Trophoblast cell (in vitro differentiated cells and primary cell): ENCODE data around the gene IDH2.

Source experiments
- DNase-seq, 2 donors: peaks; one replicate each; pipeline ENCODE4 v3.0.0-alpha.2; 2016
- H2AFZ ChIP-seq: 2 replicates; pipeline ENCODE4 v1.6.1; 2013; ENCODE audit warnings: low read length, moderate library complexity, mild to moderate bottlenecking; ENCODE audit not compliant: insufficient read depth, poor library complexity
- H2AK5ac ChIP-seq: 2 replicates; pipeline ENCODE4 v1.6.1; 2013; ENCODE audit warnings: mild to moderate bottlenecking, low read length
- H2BK120ac ChIP-seq: 2 replicates; pipeline ENCODE4 v1.6.1; 2013; ENCODE audit warnings: low read length, mild to moderate bottlenecking, moderate library complexity; ENCODE audit not compliant: insufficient read depth, poor library complexity
- H2BK12ac ChIP-seq: 2 replicates; pipeline ENCODE4 v1.6.1; 2013; ENCODE audit warnings: mild to moderate bottlenecking, low read length, moderate library complexity
- H2BK5ac ChIP-seq: 2 replicates; pipeline ENCODE4 v1.6.1; 2013; ENCODE audit warnings: low read length, low read depth, moderate library complexity, mild to moderate bottlenecking; ENCODE audit not compliant: poor library complexity
- H3K14ac ChIP-seq: 2 replicates; pipeline ENCODE4 v1.6.1; 2013; ENCODE audit warnings: mild to moderate bottlenecking, low read length
- H3K18ac ChIP-seq: 2 replicates; pipeline ENCODE4 v1.6.1; 2013; ENCODE audit warnings: mild to moderate bottlenecking, low read length
- H3K23ac ChIP-seq: 2 replicates; pipeline ENCODE4 v1.6.1; 2013; ENCODE audit warnings: low read length
- H3K27ac ChIP-seq: 2 replicates; pipeline ENCODE4 v1.5.1; 2013; ENCODE audit warnings: low read depth, mild to moderate bottlenecking, inconsistent platforms, low read length, moderate library complexity
- H3K27me3 ChIP-seq: 2 replicates; pipeline ENCODE4 v1.6.1; 2013; ENCODE audit warnings: inconsistent platforms, mild to moderate bottlenecking, low read length, moderate library complexity; ENCODE audit not compliant: insufficient read depth
- H3K36me3 ChIP-seq, 2 experiments: 1 replicate in 1 of 2; 2 replicates in 1 of 2; pipeline ENCODE4 v1.6.1; 2013; ENCODE audit warnings: low read length in 2 of 2, mild to moderate bottlenecking in 2 of 2, moderate library complexity in 1 of 2; ENCODE audit not compliant: insufficient read depth in 2 of 2, control insufficient read depth in 1 of 2
- H3K4ac ChIP-seq: 2 replicates; pipeline ENCODE4 v1.6.1; 2013; ENCODE audit warnings: low read depth, mild to moderate bottlenecking, low read length, moderate library complexity
- H3K4me1 ChIP-seq, 2 experiments: 1 replicate in 1 of 2; 2 replicates in 1 of 2; pipeline ENCODE4 v1.6.1; 2013; ENCODE audit warnings: low read length in 2 of 2, mild to moderate bottlenecking in 2 of 2, moderate library complexity in 1 of 2; ENCODE audit not compliant: insufficient read depth in 2 of 2, control insufficient read depth in 1 of 2
- H3K4me2 ChIP-seq: 2 replicates; pipeline ENCODE4 v1.6.1; 2013; ENCODE audit warnings: inconsistent platforms, mild to moderate bottlenecking, low read length, moderate library complexity
- H3K4me3 ChIP-seq: 2 replicates; pipeline ENCODE4 v1.5.1; 2013; ENCODE audit warnings: mild to moderate bottlenecking, low read depth, low read length, inconsistent platforms
- H3K79me1 ChIP-seq: one replicate; pipeline ENCODE4 v1.6.1; 2013; ENCODE audit warnings: low read length
- H3K79me2 ChIP-seq: 2 replicates; pipeline ENCODE4 v1.6.1; 2013; ENCODE audit warnings: low read length, mild to moderate bottlenecking; ENCODE audit not compliant: control insufficient read depth, insufficient read depth, poor library complexity
- H3K9ac ChIP-seq: 2 replicates; pipeline ENCODE4 v1.6.1; 2013; ENCODE audit warnings: mild to moderate bottlenecking, low read length
- H3K9me3 ChIP-seq: 2 replicates; pipeline ENCODE4 v1.6.1; 2013; ENCODE audit warnings: low read depth, mild to moderate bottlenecking, control low read depth, inconsistent platforms, low read length; ENCODE audit not compliant: insufficient read depth
- H4K12ac ChIP-seq: 2 replicates; pipeline ENCODE4 v1.6.1; 2013; ENCODE audit warnings: low read depth, mild to moderate bottlenecking, low read length, moderate library complexity
- H4K8ac ChIP-seq: 2 replicates; pipeline ENCODE4 v1.6.1; 2013; ENCODE audit warnings: low read depth, mild to moderate bottlenecking, low read length, moderate library complexity
- H4K91ac ChIP-seq: one replicate; pipeline ENCODE4 v1.6.1; 2013; ENCODE audit warnings: low read depth, mild to moderate bottlenecking, low read length, moderate library complexity
- WGBS: extraction: QIAGEN DNeasy Blood & Tissue Kit; methylation state at CpG from one replicate; pipeline ENCODE4 v1.1.7; 2013; ENCODE audit warnings: missing lambda C conversion rate; ENCODE audit not compliant: insufficient read length, insufficient coverage; ENCODE audit errors: extremely low coverage; 5-methylcytosine and 5-hydroxymethylcytosine counted together

The IDH2 gene

DNA sequence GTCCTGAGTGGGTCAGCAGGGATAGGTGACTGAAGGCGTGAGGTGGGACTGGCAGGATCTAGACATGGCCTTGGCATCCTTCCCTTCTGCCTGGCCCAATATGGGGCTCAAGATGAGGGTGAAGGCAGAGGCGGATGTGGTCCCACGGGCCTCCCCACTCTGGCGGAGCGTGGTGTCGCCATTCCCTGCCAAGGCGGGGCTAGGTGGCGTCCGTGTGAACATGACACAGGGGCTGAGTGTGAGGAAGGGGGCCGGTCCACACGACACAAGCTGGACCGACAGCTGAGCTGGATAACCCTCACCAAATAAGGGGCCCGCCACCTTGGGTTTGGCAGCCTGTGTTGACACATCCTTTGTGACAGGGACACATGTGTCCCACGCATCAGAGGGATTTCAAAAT, 58.1 kb downstream of the IDH2 start:
- H2AK5ac ChIP-seq = no peak overlapping the region
- WGBS = no CpG with 5 or more reads among the region's 14 CpGs
- H3K4ac ChIP-seq = no peak overlapping the region
- no peak overlapping the region for H3K9ac ChIP-seq
- peaks cover 4% of the 10 kb centered on the region in 2 experiments for H3K36me3 ChIP-seq
- no peak overlapping the region for H2BK120ac ChIP-seq
- H3K9me3 ChIP-seq = no peaks in the 10 kb centered on the region
- H2AFZ ChIP-seq = no peak overlapping the region
- H3K23ac ChIP-seq = no peak overlapping the region
- no peak for DNase-seq
- H3K14ac ChIP-seq = no peak overlapping the region
- H2BK12ac ChIP-seq = no peak overlapping the region
- H3K4me1 ChIP-seq = peaks cover 0 to 7% of the 10 kb centered on the region in 2 experiments
- H3K4me3 ChIP-seq = no peak overlapping the region
- H3K27ac ChIP-seq = no peak overlapping the region
- H4K91ac ChIP-seq = no peak overlapping the region
- no peak overlapping the region for H3K18ac ChIP-seq
- no peak overlapping the region for H4K12ac ChIP-seq
- no peak overlapping the region for H3K4me2 ChIP-seq
- no peak overlapping the region for H2BK5ac ChIP-seq
- no peaks in the 10 kb centered on the region for H3K79me1 ChIP-seq
- peaks cover 2% of the 10 kb centered on the region for H3K79me2 ChIP-seq
- no peak overlapping the region for H4K8ac ChIP-seq
- no peaks in the 10 kb centered on the region for H3K27me3 ChIP-seq

DNA sequence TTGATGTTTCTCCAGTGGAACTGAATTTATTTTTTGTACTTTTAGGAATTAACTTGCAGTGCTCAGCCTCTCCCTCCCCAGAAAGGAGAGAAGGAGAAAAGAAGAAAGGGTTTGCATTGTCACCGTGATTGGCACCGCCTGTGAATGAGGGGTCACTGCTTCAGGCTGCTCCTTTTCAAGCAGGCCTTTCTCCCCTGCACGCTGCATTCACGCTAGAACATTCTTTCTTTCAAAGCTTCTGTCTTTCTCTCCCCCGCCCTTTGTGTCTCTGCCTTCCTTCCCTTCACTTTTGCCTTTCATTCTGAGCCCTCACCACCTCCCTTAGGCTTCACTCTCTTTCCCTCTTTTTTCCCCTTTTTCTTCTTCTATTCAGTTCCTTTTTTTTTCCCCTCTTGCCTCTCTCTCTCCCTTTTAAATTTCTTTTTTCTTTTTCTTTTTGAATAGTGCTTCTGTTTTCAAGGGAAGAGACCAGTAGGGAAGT, 58.7 kb downstream of the IDH2 start:
- Histone ChIP-seq H3K9me3 (no peaks in the 10 kb centered on the region), H3K14ac (no peak overlapping the region), H3K23ac (no peak overlapping the region), H3K79me1 (no peaks in the 10 kb centered on the region), H2AK5ac (no peak overlapping the region), H3K4ac (no peak overlapping the region), H4K8ac (no peak overlapping the region), H3K36me3 (peaks cover 4% of the 10 kb centered on the region in 2 experiments), H3K4me2 (no peak overlapping the region), H2BK5ac (no peak overlapping the region), H3K18ac (no peak overlapping the region), H2BK12ac (no peak overlapping the region), H3K79me2 (peaks cover 2% of the 10 kb centered on the region), H3K9ac (no peak overlapping the region), H3K27ac (no peak overlapping the region), H3K27me3 (no peaks in the 10 kb centered on the region), H4K12ac (no peak overlapping the region), H4K91ac (no peak overlapping the region), H3K4me3 (no peak overlapping the region), H3K4me1 (peaks cover 0 to 7% of the 10 kb centered on the region in 2 experiments), H2BK120ac (no peak overlapping the region), H2AFZ (no peak overlapping the region)
- DNase-seq = no peak
- no CpG with 5 or more reads among the region's 5 CpGs for WGBS

DNA sequence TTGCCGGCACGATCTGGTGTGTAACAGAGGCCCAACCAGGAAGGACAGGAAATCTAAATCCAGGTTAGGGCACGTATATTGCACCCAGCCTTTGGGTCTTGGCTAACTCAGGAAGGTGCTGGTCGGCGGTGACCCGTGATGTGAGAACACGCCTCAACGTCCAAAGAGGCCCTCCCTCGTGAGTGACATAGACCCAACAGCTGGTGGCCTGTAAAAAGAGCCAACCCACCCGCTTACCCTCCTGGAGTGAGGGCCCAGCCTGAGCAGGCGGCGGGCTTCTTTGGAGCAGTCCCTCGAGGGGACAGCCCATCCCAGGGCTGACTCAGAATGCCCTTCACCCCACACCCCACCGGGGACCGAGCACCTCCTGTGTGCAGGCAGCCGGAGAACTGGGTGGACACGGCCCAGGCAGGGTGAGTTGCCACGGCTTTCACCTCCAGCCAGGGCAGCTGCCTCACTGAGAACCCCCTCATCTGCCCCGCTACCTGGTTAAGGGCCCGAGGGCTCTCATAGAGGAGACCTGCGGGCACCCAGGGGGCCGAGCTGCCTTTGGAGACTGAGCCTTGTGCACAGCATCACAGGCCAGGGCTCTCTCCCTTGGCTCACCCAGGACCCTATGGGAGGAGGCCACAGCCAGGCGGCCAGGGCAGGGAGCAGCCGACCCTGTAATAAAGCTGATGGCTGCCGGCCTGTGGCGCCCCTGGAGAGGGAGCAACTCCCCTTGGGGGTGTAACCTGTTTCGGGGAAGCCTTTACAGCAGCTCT, 59.3 kb downstream of the IDH2 start:
- no peak overlapping the region for H3K9ac ChIP-seq
- H3K36me3 ChIP-seq = peaks cover 4% of the 10 kb centered on the region in 2 experiments
- peaks cover 2% of the 10 kb centered on the region for H3K79me2 ChIP-seq
- H3K4ac ChIP-seq = no peak overlapping the region
- no peak for DNase-seq
- H2BK12ac ChIP-seq = no peak overlapping the region
- H3K14ac ChIP-seq = no peak overlapping the region
- no peak overlapping the region for H3K27ac ChIP-seq
- H3K27me3 ChIP-seq = no peaks in the 10 kb centered on the region
- no peak overlapping the region for H2BK120ac ChIP-seq
- H4K91ac ChIP-seq = no peak overlapping the region
- no peak overlapping the region for H3K18ac ChIP-seq
- H3K4me2 ChIP-seq = no peak overlapping the region
- no CpG with 5 or more reads among the region's 27 CpGs for WGBS
- peaks cover 0 to 9% of the 10 kb centered on the region in 2 experiments for H3K4me1 ChIP-seq
- no peak overlapping the region for H3K23ac ChIP-seq
- H3K79me1 ChIP-seq = no peaks in the 10 kb centered on the region
- H3K4me3 ChIP-seq = no peak overlapping the region
- no peak overlapping the region for H2AK5ac ChIP-seq
- H4K12ac ChIP-seq = no peak overlapping the region
- H2AFZ ChIP-seq = no peak overlapping the region
- no peak overlapping the region for H2BK5ac ChIP-seq
- H4K8ac ChIP-seq = no peak overlapping the region
- H3K9me3 ChIP-seq = no peaks in the 10 kb centered on the region

DNA sequence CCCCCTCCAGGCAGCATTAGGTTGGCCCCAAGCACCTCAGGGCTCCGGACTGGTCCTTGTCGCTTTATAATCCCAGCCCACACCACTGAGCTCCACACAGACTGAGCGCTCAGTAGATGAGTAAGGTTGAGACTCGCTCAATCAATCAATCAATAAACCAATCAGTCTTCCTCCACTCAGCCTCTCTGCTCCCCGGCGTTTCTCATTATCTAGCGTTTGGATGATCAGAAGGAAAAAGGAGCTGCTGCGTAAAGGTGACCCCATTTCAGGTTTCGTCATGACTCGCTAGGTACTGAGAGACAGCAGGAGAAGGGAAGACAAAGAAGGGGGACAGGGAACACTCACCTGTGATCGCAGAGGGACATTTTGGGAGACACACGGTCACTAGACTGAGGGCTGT, 59.9 kb downstream of the IDH2 start:
- Histone ChIP-seq H2BK120ac (no peak overlapping the region), H3K14ac (no peak overlapping the region), H3K9ac (no peak overlapping the region), H3K27me3 (no peaks in the 10 kb centered on the region), H3K4ac (no peak overlapping the region), H3K23ac (no peak overlapping the region), H3K36me3 (peaks cover 4% of the 10 kb centered on the region in 2 experiments), H3K4me3 (no peak overlapping the region), H3K27ac (no peak overlapping the region), H3K9me3 (no peaks in the 10 kb centered on the region), H2AK5ac (no peak overlapping the region), H3K4me1 (peaks cover 0 to 14% of the 10 kb centered on the region in 2 experiments), H4K91ac (no peak overlapping the region), H3K79me1 (no peaks in the 10 kb centered on the region), H4K8ac (no peak overlapping the region), H2BK12ac (no peak overlapping the region), H4K12ac (no peak overlapping the region), H3K79me2 (peaks cover 2% of the 10 kb centered on the region), H2BK5ac (no peak overlapping the region), H3K18ac (no peak overlapping the region), H3K4me2 (no peak overlapping the region), H2AFZ (no peak overlapping the region)
- no peak for DNase-seq
- WGBS = no CpG with 5 or more reads among the region's 12 CpGs
